HG02759 (cell line): Measurements from ENCODE around the gene COTL1.
"Not testable (repeated sequence)": the region's sequence is repeated elsewhere in the genome, so short reads cannot be mapped to it uniquely, and the experiment has no call there.

ENCODE experiments used
- ATAC-seq: cut with Tn5 transposase; IDR thresholded peaks from one replicate; pipeline ENCODE4 v1.9.1; 2021; ENCODE audit warnings: mild to moderate bottlenecking, moderate library complexity; ENCODE audit not compliant: unreplicated experiment

Gene COTL1

DNA sequence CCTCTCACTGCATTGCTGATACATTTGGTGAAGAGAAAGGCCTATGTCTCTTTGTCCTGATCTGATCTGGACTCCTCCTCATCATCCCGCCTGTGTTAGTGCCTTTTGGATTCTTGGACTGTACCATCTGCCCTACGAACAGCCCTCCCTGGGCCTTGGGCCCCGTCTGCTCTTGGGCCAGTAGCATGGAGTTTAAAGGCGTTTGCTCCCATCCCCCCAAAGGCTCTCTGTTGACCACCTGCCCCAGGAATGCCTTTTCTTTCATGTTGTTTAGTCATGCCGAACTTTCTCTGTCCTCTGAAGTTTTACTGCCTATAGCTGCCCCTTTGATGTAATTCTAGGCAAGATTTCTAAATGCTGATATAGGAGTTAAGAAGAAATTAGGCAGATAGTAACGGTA is 82.5 kb downstream of the COTL1 start:
- ATAC-seq: no peak

DNA sequence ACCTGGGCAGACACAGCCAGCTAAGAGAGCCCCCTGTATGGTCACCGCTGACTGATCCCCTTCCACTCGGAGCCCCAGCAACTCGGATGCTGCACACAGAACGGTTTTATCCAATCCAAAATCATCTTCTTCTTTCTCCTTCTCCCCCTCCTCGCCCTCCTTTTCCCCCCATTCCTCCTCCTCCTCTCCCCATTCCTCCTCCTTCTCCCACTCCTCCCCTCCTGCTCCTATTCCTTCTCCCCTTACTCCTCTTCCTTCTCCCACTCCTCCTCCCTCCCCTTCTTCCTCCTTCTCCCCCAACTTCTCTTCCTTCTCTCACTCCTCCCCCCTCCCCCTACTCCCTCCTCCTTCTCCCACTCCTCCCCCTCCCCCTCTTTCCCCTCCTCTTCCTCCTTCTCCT is 83.1 kb downstream of the COTL1 start:
- no peak for ATAC-seq

DNA sequence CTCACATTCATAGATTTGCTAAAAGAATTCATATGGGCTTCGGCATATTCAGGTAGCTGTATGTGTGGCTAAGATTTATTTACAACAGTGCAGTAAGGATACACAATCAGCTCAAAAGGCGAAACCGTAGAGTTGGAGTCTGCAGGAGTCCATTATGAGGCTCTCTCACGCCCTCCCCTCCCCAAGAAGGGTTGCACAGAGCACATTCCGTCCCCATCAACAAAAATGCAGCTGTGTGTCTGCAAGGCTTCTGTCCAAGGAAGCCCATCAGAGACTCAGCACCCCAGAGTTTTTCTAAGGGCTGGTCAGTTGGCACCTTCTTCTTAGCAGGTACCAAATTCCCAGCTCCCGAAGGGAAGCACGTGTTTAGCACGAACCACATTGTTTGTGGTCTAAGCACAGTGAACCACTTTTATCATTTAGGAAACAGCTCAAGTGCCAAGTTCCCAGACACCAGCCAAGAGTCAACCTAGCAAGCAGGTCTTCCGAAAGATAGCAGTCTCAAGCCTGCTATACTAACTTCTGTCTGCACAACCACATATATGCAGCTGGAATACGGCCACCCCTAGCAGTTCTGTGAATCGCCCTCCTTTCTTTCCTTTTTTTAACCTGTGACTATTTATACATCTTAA is 84.9 kb downstream of the COTL1 start:
- ATAC-seq: no peak

DNA sequence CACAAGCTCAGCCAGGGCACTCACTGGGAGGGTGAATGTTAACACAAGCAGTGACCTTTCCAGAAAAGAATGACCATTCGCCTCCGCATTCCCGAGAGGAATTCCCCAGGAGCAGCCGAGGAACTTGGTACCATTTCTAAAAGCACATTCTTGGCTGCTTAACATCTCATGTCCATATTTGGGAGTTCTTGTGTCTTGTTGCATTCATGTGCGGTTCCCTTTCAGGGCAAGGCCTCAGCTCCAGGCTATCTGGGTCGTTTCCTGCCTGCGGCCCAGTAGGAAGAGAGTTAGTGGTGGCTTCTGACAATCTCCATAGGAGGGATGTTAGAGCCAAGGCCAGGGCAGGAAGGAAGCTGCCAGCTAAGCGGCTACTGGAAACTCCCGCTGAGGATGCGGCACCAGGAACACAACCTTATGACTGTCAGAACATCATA is 85.6 kb downstream of the COTL1 start:
- no peak for ATAC-seq

DNA sequence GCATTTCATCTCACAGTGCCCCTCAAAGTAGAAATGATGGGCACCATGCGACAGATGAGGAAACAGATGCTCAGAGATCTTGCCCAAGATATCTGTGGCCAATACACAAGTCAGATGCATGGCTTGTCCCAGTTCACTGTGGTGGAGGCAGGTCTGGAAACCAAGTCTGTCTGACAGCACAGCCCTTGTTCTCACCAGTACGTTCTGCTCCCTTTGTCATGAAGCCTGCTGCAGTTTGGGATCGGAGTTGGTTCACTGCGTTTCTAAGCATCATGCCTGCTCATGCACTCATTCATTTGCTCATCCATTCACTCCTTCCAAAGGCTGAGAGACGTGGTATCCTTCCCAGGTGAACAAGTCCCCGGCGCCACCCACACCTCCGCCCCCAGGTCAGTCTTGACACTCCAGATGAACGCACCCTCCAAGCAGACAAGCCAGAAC is 86.2 kb downstream of the COTL1 start:
- ATAC-seq: no peak

DNA sequence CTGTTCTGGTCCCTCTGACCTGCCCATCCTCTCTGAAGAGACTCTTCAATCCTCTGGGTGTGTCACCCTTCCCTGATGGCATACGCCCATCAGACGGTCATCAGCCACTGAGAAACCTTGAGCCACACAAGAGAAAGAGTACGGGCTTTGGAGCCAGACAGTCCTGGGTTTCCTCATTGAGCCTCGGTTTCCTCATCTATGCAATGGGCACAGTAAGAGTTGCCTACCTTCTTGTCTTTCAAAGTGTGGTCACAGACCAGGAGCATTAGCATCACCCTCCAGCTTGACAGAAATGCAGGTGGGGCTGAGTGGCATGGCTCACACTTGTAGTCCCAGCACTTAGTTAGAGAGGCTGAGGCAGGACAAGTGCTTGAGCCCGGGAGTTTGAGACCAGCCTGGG is 87.3 kb downstream of the COTL1 start:
- no peak for ATAC-seq

DNA sequence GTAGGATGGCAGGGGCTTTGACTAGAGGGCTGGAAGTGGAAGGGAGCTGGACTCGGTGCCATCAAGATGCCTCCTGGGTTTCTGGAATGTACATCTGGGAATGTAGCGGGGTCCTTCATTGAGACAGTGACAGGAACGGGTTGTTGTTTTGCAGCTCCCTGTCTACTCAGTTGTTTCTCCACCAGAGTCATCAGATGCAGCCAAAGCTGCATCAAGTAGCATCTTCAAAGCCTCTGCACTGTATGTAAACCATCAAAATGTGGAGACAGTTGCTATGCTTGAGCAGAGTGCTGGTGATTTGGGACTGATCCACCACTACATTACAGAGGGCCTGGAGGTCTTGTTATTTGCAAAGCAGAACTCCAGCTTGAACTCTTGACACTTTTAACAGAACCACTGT is 88.3 kb downstream of the COTL1 start:
- ATAC-seq: no peak

DNA sequence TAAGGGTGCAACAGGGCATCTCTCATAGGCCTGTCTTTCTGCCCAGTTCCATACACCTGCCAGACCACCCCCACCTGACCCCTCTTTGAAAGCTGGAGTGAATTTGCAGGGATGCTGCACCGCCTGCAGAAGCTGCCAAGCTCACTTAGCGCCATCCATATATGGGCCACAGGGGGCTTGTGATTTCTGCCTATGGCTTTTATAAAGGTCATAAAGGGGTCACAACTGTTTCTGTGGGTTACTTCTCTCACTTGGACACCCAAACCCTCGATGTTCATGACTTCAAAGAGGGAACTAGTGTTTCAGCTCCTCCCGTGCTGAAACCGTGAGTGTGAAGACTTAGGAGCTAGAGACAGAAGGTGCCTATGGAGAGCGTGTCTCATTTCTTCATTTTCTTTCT is 89.6 kb downstream of the COTL1 start:
- ATAC-seq: no peak

DNA sequence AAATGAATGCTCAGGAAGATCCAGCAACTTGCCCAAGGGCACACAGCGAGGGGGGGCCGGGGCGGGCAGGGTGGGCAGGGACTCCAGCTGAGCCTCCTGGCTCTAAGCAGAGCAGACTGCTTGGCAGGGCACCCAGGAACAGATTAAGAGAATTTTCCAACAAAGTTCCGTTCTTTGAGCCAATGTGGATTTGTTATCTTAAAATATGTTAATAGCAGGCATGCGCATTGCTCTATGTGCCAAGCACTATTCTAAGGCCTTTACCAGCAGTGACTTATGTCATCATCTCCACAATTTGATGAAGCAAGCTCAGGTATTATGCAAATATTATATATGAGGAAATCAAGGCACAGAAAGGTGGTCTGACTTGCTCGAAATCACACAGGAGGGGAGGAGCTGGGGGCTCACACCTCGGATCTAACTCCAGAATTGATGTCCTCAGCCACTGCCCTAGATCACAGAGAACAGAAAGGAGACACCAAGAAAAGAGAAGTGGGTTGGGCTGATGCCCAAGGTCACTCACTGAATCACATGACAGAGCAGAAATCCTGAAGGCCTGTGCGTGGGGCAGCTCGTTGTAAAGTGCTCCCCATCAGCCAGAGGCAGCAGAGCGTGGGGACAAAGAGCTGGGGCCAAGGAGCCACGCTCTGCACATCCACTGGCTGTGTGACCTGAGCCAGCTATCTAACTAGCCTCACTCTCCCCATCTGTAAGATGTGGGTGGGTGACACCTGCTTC is 90.2 kb downstream of the COTL1 start:
- ATAC-seq: no peak

DNA sequence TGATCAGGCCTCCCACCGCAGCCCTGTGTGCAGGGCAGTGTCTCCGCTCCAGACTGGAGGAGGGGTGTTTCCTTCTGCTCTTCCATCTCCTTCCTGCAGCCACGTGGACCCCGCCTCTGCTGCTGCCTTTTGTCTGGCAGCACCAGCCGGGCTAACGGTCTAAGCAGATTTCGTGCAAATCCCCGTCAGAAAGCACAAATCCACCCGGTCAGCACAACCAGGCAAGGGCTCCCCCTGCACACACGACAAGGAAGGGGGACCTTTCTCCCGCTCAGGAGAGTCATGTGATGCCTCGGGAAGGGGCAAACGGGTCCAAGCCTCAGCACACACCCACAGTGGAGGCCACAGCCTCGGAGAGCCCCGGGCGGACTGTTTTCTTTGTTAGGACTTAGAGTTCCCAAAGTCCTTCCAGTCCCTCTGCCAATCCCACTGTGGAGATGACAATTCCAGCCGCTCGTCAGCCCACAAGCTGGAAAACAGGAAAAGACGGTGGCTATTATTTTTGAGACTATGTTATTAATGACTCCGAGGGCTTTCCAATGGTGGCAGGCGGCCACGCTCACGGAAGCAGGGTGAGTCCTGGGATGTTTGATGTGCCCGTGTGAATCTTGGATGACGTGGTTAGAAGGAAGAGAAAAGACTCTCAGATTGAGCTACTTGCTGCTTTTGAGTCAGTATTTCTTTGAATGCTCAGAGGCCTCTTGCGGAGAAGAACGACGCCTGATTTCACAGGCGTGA is 90.9 kb downstream of the COTL1 start:
- ATAC-seq: no peak

DNA sequence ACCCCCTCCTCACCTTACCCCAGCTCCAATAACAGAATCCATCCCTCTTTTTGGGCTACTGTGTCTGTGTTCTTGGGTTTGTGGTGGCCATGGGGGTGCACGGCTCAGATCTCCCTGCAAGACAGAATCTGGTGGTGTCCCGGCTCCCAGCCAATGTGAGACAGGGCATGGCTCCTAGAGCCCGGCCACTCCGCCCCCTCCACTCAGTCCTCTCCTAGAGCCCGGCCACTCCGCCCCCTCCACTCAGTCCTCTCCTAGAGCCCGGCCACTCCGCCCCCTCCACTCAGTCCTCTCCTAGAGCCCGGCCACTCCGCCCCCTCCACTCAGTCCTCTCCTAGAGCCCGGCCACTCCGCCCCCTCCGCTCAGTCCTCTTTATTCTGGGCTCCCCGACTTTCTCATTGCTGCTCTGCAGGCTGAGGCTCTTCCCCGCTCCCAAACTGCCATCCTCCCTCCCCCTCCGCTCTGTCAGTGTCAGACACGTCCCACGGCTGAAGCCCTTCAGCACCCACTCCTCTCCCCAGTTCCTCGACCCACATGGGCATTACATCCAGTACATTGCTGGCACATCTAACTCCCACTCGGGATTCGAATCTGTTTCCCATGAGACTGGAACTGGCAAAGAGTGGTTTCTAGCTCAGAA is 92.8 kb downstream of the COTL1 start:
- not testable (repeated sequence) for ATAC-seq

DNA sequence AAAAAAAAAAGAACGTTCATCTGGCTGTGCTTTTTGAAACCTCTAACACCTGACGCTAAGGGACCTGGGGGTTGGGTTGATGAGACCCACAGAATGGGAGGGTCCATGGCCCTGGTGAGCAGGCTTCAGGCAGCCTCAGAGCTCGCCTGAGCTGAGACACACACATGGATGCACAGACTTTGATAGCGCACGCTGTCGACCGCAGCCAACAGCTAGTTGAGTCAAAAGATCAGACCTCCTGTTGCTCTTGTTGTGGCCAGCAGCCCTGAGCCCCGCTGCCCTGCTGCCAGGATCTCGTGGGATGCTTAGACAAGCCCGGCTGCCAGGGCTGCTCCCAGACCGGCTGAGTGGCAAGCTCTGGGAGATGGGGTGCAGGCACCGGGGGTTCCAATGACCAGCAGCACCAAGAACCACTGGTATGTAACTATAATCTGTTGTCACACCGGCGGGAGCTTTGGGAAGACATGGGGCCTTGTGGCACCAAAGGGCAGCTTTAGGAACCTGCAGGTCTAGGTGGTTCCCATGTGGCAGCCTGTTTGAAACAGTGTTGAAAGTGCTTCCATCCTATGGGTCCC is 93.4 kb downstream of the COTL1 start:
- no peak for ATAC-seq

DNA sequence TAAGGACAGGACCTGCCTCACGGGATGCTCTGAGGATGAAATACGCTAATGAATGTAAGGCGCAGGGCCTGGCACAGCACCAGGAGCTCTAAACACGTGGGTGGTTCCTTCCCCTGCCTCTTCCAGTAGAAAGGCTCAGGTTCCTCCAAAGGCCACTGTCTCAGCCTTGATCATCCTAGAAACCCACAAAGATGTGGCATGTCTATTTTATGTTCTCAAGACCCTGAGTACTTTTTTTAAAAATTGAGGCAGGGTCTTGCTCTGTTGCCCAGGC is 96.4 kb downstream of the COTL1 start:
- no peak for ATAC-seq

DNA sequence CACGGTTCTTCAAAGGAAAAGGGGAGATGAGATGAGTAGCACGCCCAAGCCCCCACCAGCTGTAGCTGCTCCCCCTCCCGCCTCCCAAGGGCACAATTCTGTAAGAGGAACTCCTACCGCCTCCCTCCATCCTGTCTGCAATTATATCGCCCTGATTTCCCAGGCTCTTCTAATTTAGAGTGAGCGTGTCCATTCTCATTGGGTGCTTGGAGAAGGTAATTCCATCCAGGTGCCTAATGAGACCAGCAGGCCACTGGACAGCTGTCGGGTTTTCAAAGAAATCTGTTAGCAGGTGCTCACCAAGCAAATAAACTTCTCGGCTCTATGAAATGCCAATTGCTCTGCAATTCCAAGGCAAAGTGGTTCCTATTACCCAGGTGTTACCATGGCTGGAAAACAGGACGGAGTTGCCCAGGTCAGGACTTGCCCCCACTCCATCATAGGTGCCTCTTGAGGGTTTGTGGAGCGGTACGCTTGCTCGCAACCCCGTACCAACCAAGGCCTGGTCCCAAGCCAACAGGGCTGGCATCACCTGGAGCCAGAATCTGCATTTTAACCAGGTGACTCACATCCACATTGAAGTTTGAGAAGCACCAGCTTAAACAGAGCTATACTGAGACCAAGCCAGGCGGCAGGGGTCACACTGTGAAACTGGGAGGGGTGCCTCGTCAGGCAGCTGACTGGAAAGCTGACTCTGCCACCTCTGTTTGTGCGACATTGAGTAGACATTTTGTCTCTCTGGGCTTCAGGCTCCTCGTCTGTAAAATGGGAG is 97.0 kb downstream of the COTL1 start:
- ATAC-seq: no peak

DNA sequence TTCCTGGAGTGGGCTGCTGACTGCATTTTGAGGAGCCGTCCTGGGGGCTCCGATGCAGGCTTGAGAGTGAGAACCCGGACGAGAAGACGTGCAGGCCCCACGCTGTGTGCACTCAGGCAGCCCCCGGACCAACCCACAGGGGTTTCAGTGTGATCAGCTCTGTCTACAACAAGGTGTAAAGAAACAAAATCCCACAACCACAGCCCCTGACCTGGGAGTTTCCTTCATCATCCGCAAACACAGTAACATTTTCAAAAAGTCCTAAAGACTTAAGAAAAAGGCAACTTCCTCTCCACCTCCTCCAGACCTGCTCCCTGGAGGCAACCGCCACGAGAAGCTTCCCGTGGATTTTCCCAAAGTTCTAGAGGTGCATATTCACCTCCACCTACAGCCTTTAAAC is 98.0 kb downstream of the COTL1 start:
- no peak for ATAC-seq

DNA sequence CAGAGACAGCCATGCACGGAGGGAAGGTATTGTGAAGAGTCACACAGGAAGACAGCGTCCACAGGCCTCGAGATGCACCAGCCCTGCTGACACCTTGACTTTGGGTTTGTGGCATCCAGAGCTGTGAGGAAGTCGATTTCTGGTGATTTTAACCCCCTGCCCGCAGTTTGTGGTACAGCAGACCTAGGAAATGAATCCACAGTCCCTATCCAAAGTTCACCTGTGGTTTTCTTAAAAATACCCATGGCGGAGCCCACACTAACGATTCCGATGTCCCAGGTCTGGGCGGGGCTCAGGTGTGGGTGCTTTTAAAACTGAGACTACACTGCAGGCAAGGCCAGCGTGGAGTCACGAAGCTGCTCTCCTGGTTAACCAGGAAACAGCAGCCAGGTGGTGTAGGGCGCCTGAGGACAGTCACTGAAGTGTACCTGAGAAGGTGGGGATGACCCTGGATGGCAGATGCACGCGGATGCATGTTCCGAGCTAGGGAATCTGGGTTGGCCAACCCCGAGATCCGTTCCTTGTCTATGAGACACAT is 99.0 kb downstream of the COTL1 start:
- ATAC-seq: no peak

DNA sequence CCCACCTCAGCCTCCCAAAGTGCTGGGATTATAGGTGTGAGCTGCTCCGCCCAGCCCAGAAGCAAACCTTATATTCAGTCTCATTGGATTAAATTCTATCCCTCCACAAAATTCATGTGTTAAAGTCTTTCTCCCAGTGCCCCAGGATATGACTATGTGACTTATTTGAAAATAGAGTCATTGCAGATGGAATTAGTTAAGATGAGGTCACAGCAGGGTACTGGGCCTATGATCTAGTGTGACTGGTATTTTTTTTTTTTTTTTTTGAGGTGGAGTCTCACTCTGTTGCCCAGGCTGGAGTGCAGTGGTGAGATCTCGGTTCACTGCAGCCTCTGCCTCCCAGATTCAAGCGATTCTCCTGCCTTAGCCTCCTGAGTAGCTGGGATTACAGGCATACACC is 99.7 kb downstream of the COTL1 start:
- not testable (repeated sequence) for ATAC-seq

DNA sequence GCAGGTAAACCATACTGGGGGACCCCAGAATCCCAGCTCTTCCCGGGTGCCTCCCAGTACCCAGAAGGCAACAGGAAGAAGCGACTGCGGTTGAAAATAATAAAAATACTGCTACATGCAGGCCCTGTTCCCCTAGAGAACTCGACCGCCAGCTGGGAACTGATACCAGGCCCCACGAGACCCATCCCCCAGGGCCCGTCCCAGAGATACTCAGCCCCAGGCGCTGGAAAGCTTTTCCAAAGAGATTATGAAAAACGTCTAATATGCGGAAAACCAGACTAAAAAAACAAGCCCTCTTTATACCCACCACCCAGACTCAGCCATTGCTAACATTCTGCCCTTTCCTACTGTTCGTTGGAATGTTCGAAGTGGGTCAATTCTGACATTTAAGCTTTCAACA is 100.5 kb downstream of the COTL1 start:
- ATAC-seq: no peak
